H54 (cell line): ENCODE results near the gene IFT74.
"Not testable (repeated sequence)": the region's sequence is repeated elsewhere in the genome, so short reads cannot be mapped to it uniquely, and the experiment has no call there.

ENCODE experiments used
- DNase-seq: peaks from one replicate; pipeline ENCODE4 v3.0.0; 2011; ENCODE audit warnings: low spot score, mixed read lengths; ENCODE audit not compliant: insufficient read length
- FAIRE-seq: peaks from 3 replicates; lab custom pipeline; 2011; peaks lifted over from hg19 to GRCh38; lab: Jason Lieb, UNC
- POLR2A ChIP-seq: IDR thresholded peaks from 2 replicates; pipeline ENCODE4 v1.6.1; 2011; ENCODE audit warnings: low read depth, mild to moderate bottlenecking, low read length

IFT74 gene

GRCh38 chr9:27073841-27074728 lies 117.9 kb downstream of the IFT74 start:
- DNase-seq: no peak
- no peak for TF ChIP-seq POLR2A
- FAIRE-seq: no peak

DNA sequence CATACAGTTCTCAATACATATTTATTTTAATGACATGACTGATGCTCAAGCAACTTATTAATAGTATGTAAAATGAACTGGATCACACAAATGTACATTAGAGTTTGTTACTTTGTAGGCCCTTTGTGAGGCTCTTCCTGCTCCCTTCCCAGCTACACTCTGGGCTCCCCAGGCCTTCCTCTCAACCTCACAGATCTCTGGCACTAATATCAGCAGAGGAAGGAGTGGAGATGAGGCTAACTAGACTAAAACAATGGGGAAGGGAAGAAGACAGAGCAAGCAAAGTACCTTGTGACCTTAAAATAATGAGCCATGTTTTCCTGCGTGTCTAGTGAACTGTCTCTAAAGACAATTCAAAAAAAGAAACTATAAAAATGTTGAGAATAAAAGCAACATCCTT lies 122.5 kb downstream of the IFT74 start:
- DNase-seq: no peak
- TF ChIP-seq POLR2A: no peak
- FAIRE-seq: no peak

GRCh38 chr9:27085456-27085855 lies 129.2 kb downstream of the IFT74 start:
- FAIRE-seq: no peak
- no peak for DNase-seq
- TF ChIP-seq POLR2A: no peak

DNA sequence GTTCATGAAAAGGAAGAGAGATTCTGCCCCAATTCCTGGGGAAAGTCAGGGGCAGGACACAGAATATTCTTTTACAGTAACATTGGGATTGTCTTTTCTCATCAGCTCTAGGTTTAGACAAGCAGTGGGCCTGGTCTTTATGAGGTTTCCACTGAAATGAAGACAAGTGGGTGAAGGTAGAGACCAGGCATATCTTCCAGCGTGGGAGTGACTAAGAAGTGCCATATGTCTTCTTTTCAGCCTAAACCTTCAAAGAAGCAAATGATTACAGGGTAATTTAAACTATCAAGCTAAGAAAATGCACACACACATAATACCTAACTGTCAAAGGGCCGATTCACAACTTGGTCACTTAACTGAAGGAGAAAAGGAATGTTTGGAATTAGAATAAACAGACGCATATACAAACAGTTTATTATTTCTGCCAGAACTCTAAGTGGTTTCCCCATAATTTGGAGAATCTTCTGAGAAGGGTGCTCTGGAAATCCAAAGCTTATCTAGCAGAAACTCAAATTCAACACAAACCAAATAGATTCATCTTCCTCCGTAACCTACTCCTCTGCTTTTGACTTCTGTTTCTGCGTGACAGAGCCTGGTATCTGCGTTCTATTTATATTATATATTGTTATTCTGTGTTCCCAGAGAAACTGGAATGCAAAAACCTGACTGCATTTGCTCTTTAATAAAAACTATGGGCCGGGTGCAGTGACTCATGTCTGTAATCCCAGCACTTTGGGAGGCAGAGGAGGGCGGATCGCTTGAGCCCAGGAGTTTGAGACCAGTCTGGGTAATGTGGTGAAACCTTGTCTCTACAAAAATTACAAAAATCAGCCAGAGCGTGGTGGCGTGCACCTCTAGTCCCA lies 130.8 kb downstream of the IFT74 start:
- DNase-seq (no peak), FAIRE-seq (peak; percentile 65)
- no peak for TF ChIP-seq POLR2A

DNA sequence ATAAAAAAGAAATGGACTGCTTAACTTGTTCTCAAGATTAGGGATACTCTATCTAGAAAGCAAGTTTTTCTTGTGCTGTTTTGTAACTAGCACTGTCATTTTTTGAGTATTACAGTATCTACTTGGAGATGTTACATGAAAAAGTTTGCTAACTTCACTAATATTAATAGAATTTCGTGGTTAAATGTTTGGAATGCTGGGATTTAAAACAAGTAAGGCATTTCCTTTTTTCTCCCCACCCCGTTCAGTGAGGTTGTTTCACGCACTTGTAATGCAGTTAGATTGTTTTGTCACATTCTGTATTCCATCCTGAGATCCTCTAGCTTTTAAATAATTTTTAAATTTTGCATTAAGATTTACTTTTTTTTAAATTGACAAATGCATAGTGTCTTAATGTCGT lies 132.8 kb downstream of the IFT74 start:
- DNase-seq: no peak
- no peak for FAIRE-seq
- TF ChIP-seq POLR2A: no peak

GRCh38 chr9:27089706-27090105 lies 133.5 kb downstream of the IFT74 start:
- FAIRE-seq (no peak), DNase-seq (no peak)
- no peak for TF ChIP-seq POLR2A

- DNase-seq: no peak
- no peak for FAIRE-seq
- TF ChIP-seq POLR2A: no peak
These were observed 134.0 kb downstream of the IFT74 start for GRCh38 chr9:27090231-27090630.

DNA sequence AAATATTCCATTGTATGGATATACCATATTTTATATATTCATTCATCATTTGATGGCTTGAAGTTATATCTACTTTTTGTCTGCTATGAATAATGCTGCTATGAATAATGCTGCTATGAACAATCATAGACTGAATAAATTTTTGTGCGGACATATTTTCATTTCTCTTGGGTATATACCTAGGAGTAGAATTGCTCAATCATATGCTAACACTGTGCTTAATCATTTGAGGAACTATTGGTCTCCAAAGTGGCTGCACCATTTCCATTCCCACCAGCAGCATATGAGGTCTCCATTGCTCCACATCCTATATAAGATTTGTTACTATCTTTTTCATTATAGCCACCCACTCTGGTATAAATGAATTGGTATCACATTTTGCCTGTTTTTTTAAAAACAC lies 134.5 kb downstream of the IFT74 start:
- no peak for FAIRE-seq
- DNase-seq: no peak
- no peak for TF ChIP-seq POLR2A

DNA sequence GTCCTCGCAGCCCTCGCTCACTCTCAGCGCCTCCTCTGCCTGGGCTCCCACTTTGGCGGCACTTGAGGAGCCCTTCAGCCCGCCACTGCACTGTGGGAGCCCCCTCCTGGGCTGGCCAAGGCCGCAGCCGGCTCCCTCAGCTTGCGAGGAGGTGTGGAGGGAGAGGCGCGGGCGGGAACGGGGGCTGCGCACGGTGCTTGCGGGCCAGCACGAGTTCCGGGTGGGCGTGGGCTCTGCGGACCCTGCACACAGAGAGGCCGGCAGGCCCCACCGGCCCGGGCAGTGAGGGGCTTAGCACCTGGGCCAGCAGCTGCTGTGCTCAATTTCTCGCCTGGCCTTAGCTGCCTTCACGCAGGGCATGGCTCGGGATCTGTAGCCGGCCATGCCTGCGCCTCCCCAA lies 136.3 kb downstream of the IFT74 start:
- not testable (repeated sequence) for DNase-seq, FAIRE-seq

DNA sequence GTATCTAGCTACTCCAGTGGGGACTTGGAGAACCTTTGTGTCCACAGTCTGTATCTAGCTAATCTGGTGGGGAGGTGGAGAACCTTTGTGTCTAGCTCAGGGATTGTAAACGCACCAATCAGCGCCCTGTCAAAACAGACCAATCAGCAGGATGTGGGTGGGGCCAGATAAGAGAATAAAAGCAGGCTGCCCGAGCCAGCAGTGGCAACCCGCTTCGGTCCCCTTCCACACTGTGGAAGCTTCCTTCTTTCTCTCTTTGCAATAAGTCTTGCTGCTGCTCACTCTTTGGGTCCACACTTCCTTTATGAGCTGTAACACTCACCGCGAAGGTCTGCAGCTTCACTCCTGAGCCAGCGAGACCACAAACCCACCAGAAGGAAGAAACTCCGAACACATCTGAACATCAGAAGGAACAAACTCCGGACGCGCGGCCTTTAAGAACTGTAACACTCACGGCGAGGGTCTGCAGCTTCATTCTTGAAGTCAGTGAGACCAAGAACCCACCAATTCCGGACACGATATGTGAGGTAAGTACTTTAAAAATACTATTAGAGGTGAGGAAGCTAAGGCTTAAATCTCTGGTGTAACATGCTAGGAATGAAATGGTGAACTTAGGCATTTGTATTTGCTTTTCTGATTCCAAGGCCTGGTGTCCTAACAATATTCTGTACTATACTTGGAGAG lies 137.3 kb downstream of the IFT74 start:
- FAIRE-seq, DNase-seq: not testable (repeated sequence)

DNA sequence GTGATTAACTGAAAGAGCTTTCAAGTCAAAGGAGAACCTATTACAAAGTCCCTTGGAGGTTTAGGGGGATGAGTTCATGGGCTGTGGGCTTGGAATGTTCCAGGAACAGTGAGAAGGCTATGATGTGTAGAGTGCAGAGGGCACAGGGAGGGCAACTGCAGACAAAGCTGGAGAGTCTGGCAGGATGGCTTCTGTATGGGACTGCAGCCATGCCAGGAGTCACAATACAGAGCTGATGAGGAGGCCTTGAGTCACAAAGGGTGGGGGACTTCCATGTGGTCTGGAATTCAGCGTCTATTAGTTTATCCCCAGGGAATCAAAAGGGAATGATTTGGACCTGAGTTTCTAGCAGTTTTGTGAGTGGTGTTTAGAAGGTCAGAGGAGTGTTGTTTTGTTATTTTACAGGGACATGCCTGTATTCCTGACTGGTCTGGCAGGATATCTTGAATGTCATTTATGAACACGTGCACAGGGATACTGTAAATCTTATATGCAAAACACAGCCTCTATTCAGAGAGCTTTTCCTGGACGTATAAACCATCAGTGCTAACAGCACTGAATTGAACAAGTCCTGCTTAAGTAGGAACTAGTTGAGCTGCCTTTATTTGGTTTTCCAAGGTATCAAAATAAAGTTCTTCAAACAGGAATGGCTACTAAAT lies 138.6 kb downstream of the IFT74 start:
- no peak for TF ChIP-seq POLR2A
- DNase-seq: peak; percentile 41
- peak; percentile 95 for FAIRE-seq

DNA sequence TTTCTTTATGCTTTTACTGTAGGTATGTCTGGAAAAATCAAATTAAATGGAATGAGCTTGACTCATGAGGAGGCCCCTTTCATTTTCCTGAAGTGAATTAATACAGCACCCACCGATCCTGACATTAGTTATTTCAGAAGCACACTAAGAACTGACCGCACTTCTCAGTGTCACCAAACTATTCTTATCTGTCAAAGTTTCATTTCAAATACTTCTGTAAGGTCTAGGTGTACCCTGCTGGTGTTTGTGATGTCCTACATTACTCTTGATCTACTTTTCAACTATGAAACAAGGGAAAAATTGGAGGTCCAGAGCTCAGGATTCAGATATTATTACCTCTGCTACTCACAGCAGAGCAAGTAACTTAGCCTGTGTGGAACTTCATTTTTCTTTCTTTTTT lies 151.0 kb downstream of the IFT74 start:
- DNase-seq (no peak), FAIRE-seq (no peak)
- TF ChIP-seq POLR2A: no peak

DNA sequence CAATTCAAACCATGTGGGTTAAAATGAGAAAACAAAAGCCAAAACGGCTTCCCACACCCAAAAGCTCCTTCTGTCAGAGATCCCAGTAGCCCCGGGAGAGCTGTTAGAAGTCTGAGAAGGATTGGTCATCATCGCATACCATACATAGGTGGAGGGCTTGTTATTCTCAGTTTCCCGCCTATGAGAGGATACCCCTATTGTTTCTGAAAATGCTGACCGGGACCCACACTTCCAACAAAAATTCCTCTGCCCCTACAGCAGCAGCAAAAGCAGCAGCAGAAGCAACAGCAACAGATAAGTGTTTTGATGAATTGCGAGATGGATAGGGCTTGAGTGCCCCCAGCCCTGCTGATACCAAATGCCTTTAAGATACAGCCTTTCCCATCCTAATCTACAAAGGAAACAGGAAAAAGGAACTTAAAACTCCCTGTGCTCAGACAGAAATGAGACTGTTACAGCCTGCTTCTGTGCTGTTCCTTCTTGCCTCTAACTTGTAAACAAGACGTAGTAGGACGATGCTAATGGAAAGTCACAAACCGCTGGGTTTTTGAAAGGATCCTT lies 152.8 kb downstream of the IFT74 start, which contains the start of gene TEK:
TEK (plus strand) TSS at position 245 of the 561 bp plus-strand sequence. CDS start 366 bp downstream, outside the sequence.
- FAIRE-seq (peak; percentile 65), DNase-seq (no peak)
- TF ChIP-seq POLR2A: no peak
